Breast epithelium (tissue), 4 donors: ENCODE measurements around the gene AGPAT2. TPM values are rescaled to one million over a fixed set of nuclear protein-coding genes. Genes with fewer than 3 reads are reported as not detected.

Experiments
- DNase-seq, 2 donors: peaks; one replicate each; pipeline ENCODE4 v3.0.0-alpha.2; 2019; ENCODE audit warnings: low spot score in 2 of 2
- H3K27ac ChIP-seq, 2 donors: fragments of 200-600 bp; sonication (generic) in 1 of 2; one replicate each; pipeline ENCODE4 v1.5.1; 2016 to 2019; ENCODE audit warnings: mild to moderate bottlenecking in 1 of 2
- H3K27me3 ChIP-seq, 2 donors: fragments of 200-600 bp; sonication (generic) in 1 of 2; one replicate each; pipeline versions ENCODE4 v1.5.1 to v1.6.0; 2017 to 2019; ENCODE audit warnings: control low read depth in 1 of 2, mild to moderate bottlenecking in 1 of 2
- H3K36me3 ChIP-seq: fragments of 200-600 bp; one replicate; pipeline ENCODE4 v1.5.1; 2019
- H3K4me1 ChIP-seq, 2 donors: fragments of 200-600 bp; sonication (generic); one replicate each; pipeline ENCODE4 v1.5.1; 2016 to 2019; ENCODE audit warnings: control low read depth in 1 of 2
- H3K4me3 ChIP-seq, 3 donors: fragments of 200-600 bp; sonication (generic); 1 replicate in 2 of 3; 2 replicates in 1 of 3; pipeline ENCODE4 v1.5.1; 2016 to 2019; ENCODE audit warnings: mild to moderate bottlenecking in 3 of 3, moderate library complexity in 2 of 3
- H3K9me3 ChIP-seq, 2 donors: fragments of 200-600 bp; sonication (generic) in 1 of 2; one replicate each; pipeline ENCODE4 v1.5.1; 2016 to 2019; ENCODE audit warnings: control low read depth in 1 of 2
- POLR2A ChIP-seq: fragments of 450-650 bp; IDR thresholded peaks from one replicate; pipeline ENCODE4 v1.6.1; 2016; ENCODE audit warnings: antibody characterized with exemption, mild to moderate bottlenecking, moderate library complexity
- POLR2AphosphoS5 ChIP-seq, 3 donors: sonication (generic); formaldehyde crosslinking; IDR thresholded peaks; one replicate each; pipeline ENCODE4 v1.6.1; 2017; ENCODE audit warnings: antibody characterized with exemption in 3 of 3
- intact Hi-C: fragments of 100-400 bp; cut with DNase I; formaldehyde crosslinking; loops from one replicate; pipeline ENCODE4 v1.15.1; 2023; ENCODE audit warnings: low total_unique reads
- total RNA-seq, 3 donors: library from RNA; depleted of rRNA; stranded (reverse); fragments of >200 nt; gene quantifications; one replicate each; pipeline ENCODE4 v1.1.0, GENCODE V29; 2016
- TF ChIP-seq, protein P1 (sequence below), 3 donors: fragments of 450-650 bp; IDR thresholded peaks; one replicate each; pipeline ENCODE4 v1.5.1; 2016 to 2017; ENCODE audit warnings: antibody characterized with exemption in 3 of 3, mild to moderate bottlenecking in 3 of 3, moderate library complexity in 3 of 3

The AGPAT2 gene
- total RNA-seq, 3 donors from 2014 or later: 106 to 551 (median 110) TPM

GRCh38 chr9:136693135-136693489, 5.9 kb upstream of the AGPAT2 start:
- Histone ChIP-seq H3K36me3 (no peaks in the 10 kb centered on the region), H3K27me3 (no peaks in the 10 kb centered on the region), H3K27ac (peak overlapping the region in 1 of 2 donors; percentile 79), H3K4me3 (no peak overlapping the region), H3K9me3 (no peaks in the 10 kb centered on the region), H3K4me1 (no peaks in the 10 kb centered on the region)
- intact Hi-C loops: loop anchor here (1.0 kb wide), 1 partner anchor 24 kb away; no protein-coding TSS in a partner anchor
- no peak for DNase-seq
- TF ChIP-seq POLR2AphosphoS5 (IDR thresholded peaks at IDR 0.05): no peak
- no peak for TF ChIP-seq POLR2A
- TF ChIP-seq, protein P1, sequence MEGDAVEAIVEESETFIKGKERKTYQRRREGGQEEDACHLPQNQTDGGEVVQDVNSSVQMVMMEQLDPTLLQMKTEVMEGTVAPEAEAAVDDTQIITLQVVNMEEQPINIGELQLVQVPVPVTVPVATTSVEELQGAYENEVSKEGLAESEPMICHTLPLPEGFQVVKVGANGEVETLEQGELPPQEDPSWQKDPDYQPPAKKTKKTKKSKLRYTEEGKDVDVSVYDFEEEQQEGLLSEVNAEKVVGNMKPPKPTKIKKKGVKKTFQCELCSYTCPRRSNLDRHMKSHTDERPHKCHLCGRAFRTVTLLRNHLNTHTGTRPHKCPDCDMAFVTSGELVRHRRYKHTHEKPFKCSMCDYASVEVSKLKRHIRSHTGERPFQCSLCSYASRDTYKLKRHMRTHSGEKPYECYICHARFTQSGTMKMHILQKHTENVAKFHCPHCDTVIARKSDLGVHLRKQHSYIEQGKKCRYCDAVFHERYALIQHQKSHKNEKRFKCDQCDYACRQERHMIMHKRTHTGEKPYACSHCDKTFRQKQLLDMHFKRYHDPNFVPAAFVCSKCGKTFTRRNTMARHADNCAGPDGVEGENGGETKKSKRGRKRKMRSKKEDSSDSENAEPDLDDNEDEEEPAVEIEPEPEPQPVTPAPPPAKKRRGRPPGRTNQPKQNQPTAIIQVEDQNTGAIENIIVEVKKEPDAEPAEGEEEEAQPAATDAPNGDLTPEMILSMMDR (IDR thresholded peaks at IDR 0.05): no peak

- TF ChIP-seq, protein P1 (IDR thresholded peaks at IDR 0.05): no peak
- TF ChIP-seq POLR2A (no peak), POLR2AphosphoS5 (IDR thresholded peaks at IDR 0.05) (no peak)
- Histone ChIP-seq H3K36me3 (no peaks in the 10 kb centered on the region), H3K27ac (no peak overlapping the region), H3K4me1 (no peaks in the 10 kb centered on the region), H3K9me3 (no peaks in the 10 kb centered on the region), H3K4me3 (no peak overlapping the region), H3K27me3 (no peaks in the 10 kb centered on the region)
- intact Hi-C loops: loop anchor here (1.0 kb wide), 1 partner anchor 23 kb away; no protein-coding TSS in a partner anchor
- no peak for DNase-seq
These were observed 5.2 kb upstream of the AGPAT2 start for GRCh38 chr9:136692185-136693134.

- Histone ChIP-seq H3K4me3 (no peak overlapping the region), H3K27ac (peak overlapping the region; percentile 64 to 79), H3K9me3 (no peaks in the 10 kb centered on the region), H3K36me3 (no peaks in the 10 kb centered on the region), H3K4me1 (no peaks in the 10 kb centered on the region), H3K27me3 (no peaks in the 10 kb centered on the region)
- TF ChIP-seq POLR2AphosphoS5 (IDR thresholded peaks at IDR 0.05) (no peak), POLR2A (no peak)
- TF ChIP-seq, protein P1 (IDR thresholded peaks at IDR 0.05): no peak
- intact Hi-C loops: no loop called here
- no peak for DNase-seq
These were observed 4.3 kb upstream of the AGPAT2 start for GRCh38 chr9:136691316-136692184.

DNA sequence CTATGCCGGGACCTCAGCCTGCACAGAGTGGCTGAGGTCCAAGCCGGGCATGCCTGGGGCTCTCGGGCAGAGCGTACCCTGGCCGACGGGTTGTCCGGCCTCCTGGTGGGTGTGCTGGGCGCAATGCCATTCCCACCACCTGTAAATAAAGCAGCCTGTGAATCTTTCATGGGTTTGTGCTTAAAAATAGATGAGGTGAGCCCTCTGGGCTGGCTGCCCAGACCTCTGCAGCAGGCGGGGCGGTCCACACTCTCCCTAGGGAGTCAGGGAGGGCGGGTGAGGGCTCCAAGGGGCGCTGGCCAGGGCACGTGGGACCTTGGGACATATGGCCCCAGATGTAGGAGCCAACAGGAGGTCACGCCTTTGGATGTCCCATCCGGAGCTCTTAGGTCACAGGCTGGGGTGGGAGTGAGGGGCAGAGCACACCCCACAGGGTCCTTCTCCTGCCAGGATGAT, 3.6 kb upstream of the AGPAT2 start:
- H3K27ac ChIP-seq: peak overlapping the region; percentile 64 to 79
- no peak overlapping the region for H3K4me3 ChIP-seq
- intact Hi-C loops: no loop called here
- TF ChIP-seq, protein P1 (IDR thresholded peaks at IDR 0.05): no peak
- TF ChIP-seq POLR2AphosphoS5 (IDR thresholded peaks at IDR 0.05): no peak
- H3K36me3 ChIP-seq: no peaks in the 10 kb centered on the region
- peaks cover 5 to 6% of the 10 kb centered on the region in 2 donors for H3K4me1 ChIP-seq
- DNase-seq: no peak
- H3K9me3 ChIP-seq: no peaks in the 10 kb centered on the region
- H3K27me3 ChIP-seq: no peaks in the 10 kb centered on the region
